GM21717 (cell line): ENCODE data around the gene METTL1.
"Not testable (repeated sequence)": the region's sequence is repeated elsewhere in the genome, so short reads cannot be mapped to it uniquely, and the experiment has no call there.

Source experiments
- ATAC-seq: cut with Tn5 transposase; IDR thresholded peaks from one replicate; pipeline ENCODE4 v1.9.1; 2021; ENCODE audit warnings: mild to moderate bottlenecking, moderate library complexity; ENCODE audit not compliant: unreplicated experiment

Gene METTL1

GRCh38 chr12:57771873-57772428, at the start of gene METTL1:
Gene METTL1 (minus strand): TSS chr12:57772105. CDS start chr12:57772083, 22 bp downstream.
- ATAC-seq = peak; percentile 72

- ATAC-seq = not testable (repeated sequence)
Measured at GRCh38 chr12:57821015-57821414, 49.1 kb upstream of the METTL1 start.

GRCh38 chr12:57820119-57820518, 48.2 kb upstream of the METTL1 start:
- not testable (repeated sequence) for ATAC-seq

- ATAC-seq = not testable (repeated sequence)
Measured at GRCh38 chr12:57817990-57818331, 46.1 kb upstream of the METTL1 start.

GRCh38 chr12:57817261-57817989, 45.5 kb upstream of the METTL1 start:
- ATAC-seq = no peak

GRCh38 chr12:57816855-57817151, 44.9 kb upstream of the METTL1 start:
- no peak for ATAC-seq

- ATAC-seq = no peak
Measured at GRCh38 chr12:57816001-57816854, 44.3 kb upstream of the METTL1 start.

- ATAC-seq = no peak
Measured at GRCh38 chr12:57815177-57816000, 43.5 kb upstream of the METTL1 start.

- no peak for ATAC-seq
Measured at GRCh38 chr12:57813971-57814772, 42.3 kb upstream of the METTL1 start.

- ATAC-seq = no peak
Measured at GRCh38 chr12:57813111-57813970, 41.4 kb upstream of the METTL1 start.

GRCh38 chr12:57811028-57811755, 39.3 kb upstream of the METTL1 start:
- no peak for ATAC-seq

- ATAC-seq = no peak
Measured at GRCh38 chr12:57810450-57810849, 38.5 kb upstream of the METTL1 start.

GRCh38 chr12:57809425-57809824, 37.5 kb upstream of the METTL1 start:
- ATAC-seq = no peak

- ATAC-seq = no peak
Measured at GRCh38 chr12:57808351-57808750, 36.4 kb upstream of the METTL1 start.

- no peak for ATAC-seq
Measured at GRCh38 chr12:57807285-57807684, 35.4 kb upstream of the METTL1 start.

GRCh38 chr12:57806677-57807076, 34.8 kb upstream of the METTL1 start:
- no peak for ATAC-seq

- no peak for ATAC-seq
Measured at GRCh38 chr12:57803319-57803893, 31.5 kb upstream of the METTL1 start.

- ATAC-seq = no peak
Measured at GRCh38 chr12:57802607-57803006, 30.7 kb upstream of the METTL1 start.
